Caco-2 (cell line): ENCODE data around the gene CLK3. TPM values are rescaled to one million over a fixed set of nuclear protein-coding genes. Genes with fewer than 3 reads are reported as not detected.
"Not testable (repeated sequence)": the region's sequence is repeated elsewhere in the genome, so short reads cannot be mapped to it uniquely, and the experiment has no call there.

Experiments used
- BruUV-seq: library from RNA; stranded (reverse); fragments of 400-500 nt; replicated peaks from 2 replicates; lab custom pipeline; 2021; lab: Mats Ljungman, UMichigan
- CTCF ChIA-PET: fragments of 300-600 bp; sonication (Branson Sonifier 250); formaldehyde crosslinking; loops from one replicate; lab custom pipeline; 2022; ENCODE audit warnings: antibody characterized with exemption; lab: Charles Lee
- POLR2A ChIA-PET: fragments of 300-600 bp; sonication (Branson Sonifier 250); formaldehyde crosslinking; loops from one replicate; lab custom pipeline; 2022; ENCODE audit warnings: antibody characterized with exemption; lab: Charles Lee
- DNase-seq, 2 experiments: peaks; one replicate each; pipeline versions ENCODE4 v3.0.0 to v3.0.0-alpha.2; 2020 to 2022
- H3K27me3 ChIP-seq: replicated peaks from 2 replicates; pipeline ENCODE4 v1.6.0; 2011; ENCODE audit warnings: low read length; ENCODE audit not compliant: control insufficient read depth, insufficient read depth
- H3K36me3 ChIP-seq: 2 replicates; pipeline ENCODE4 v1.5.1; 2011; ENCODE audit warnings: low read length; ENCODE audit not compliant: control insufficient read depth, insufficient read depth
- H3K4me1 ChIP-seq: fragments of 250-450 bp; sonication (Bioruptor Pico); 2 replicates; pipeline ENCODE4 v1.5.1; 2020; ENCODE audit warnings: mild to moderate bottlenecking
- H3K4me3 ChIP-seq: 2 replicates; pipeline ENCODE4 v1.5.1; 2011; ENCODE audit warnings: low read depth, mild to moderate bottlenecking, control low read depth, low read length
- H3K9me3 ChIP-seq: fragments of 250-450 bp; sonication (Bioruptor Pico); 2 replicates; pipeline ENCODE4 v1.5.1; 2020; ENCODE audit warnings: mild to moderate bottlenecking, moderate library complexity
- H3K27ac Mint-ChIP-seq: one replicate; pipeline ENCODE4 v1.8.0; 2022; ENCODE audit warnings: mixed read lengths; ENCODE audit not compliant: unreplicated experiment
- H3K27me3 Mint-ChIP-seq: one replicate; pipeline ENCODE4 v1.8.0; 2022; ENCODE audit warnings: mixed read lengths; ENCODE audit not compliant: insufficient read depth, unreplicated experiment
- H3K36me3 Mint-ChIP-seq: one replicate; pipeline ENCODE4 v1.8.0; 2022; ENCODE audit warnings: mild to moderate bottlenecking, mixed read lengths; ENCODE audit not compliant: insufficient read depth, unreplicated experiment
- H3K4me1 Mint-ChIP-seq: one replicate; pipeline ENCODE4 v1.8.0; 2022; ENCODE audit warnings: low read depth, mixed read lengths; ENCODE audit not compliant: unreplicated experiment
- H3K4me3 Mint-ChIP-seq: one replicate; pipeline ENCODE4 v1.8.0; 2022; ENCODE audit warnings: mild to moderate bottlenecking, moderate library complexity, mixed read lengths; ENCODE audit not compliant: unreplicated experiment
- H3K9me3 Mint-ChIP-seq: one replicate; pipeline ENCODE4 v1.8.0; 2022; ENCODE audit warnings: mixed read lengths; ENCODE audit not compliant: unreplicated experiment
- CTCF ChIP-seq, 2 experiments: fragments of 200-600 bp in 1 of 2; IDR thresholded peaks; 1 replicate in 1 of 2; 2 replicates in 1 of 2; pipeline versions ENCODE4 v1.5.1 to v1.8.0; 2011 to 2022; ENCODE audit warnings: antibody characterized with exemption in 1 of 2, control low read depth in 1 of 2, inconsistent platforms in 1 of 2, low read depth in 1 of 2, low read length in 1 of 2, mild to moderate bottlenecking in 1 of 2, moderate library complexity in 1 of 2; ENCODE audit not compliant: insufficient read depth in 1 of 2, severe bottlenecking in 1 of 2, unreplicated experiment in 1 of 2
- intact Hi-C: fragments of 100-400 bp; cut with micrococcal nuclease; formaldehyde crosslinking; loops from one replicate; pipeline ENCODE4 v1.10.0; 2022; ENCODE audit not compliant: unreplicated experiment
- total RNA-seq: library from RNA; stranded (reverse); gene quantifications from 2 replicates; pipeline ENCODE4 v1.2.3, GENCODE V29; 2022

Gene CLK3
- total RNA-seq, 1 experiment from 2014 or later: 54.5 TPM

GRCh38 chr15:74628199-74628598 is 12.6 kb downstream of the CLK3 start:
- Histone ChIP-seq H3K36me3 (peaks cover 12% of the 10 kb centered on the region), H3K4me1 (no peaks in the 10 kb centered on the region), H3K4me3 (no peak overlapping the region), H3K9me3 (no peaks in the 10 kb centered on the region), H3K27me3 (no peaks in the 10 kb centered on the region)
- peak overlapping the region; percentile 72 for H3K27ac Mint-ChIP-seq
- intact Hi-C loops: no loop called here
- no TSS peak for BruUV-seq
- peaks cover 96% of the 10 kb centered on the region for H3K36me3 Mint-ChIP-seq
- DNase-seq: no peak
- H3K27me3 Mint-ChIP-seq: no peaks in the 10 kb centered on the region
- H3K4me3 Mint-ChIP-seq: no peak overlapping the region
- ChIA-PET CTCF (interaction anchor here (0.6 to 1.5 kb wide), 2 partner anchors 12 to 322 kb away, joined by 3 to 4 read pairs; partner anchors contain the start of gene CLK3), POLR2A (no interaction called here)
- H3K9me3 Mint-ChIP-seq: no peaks in the 10 kb centered on the region
- TF ChIP-seq CTCF (IDR thresholded peaks at IDR 0.05; ENCODE audit: insufficient read depth in 1 of 2, low read depth in 1 of 2, low read length in 1 of 2, severe bottlenecking in 1 of 2, unreplicated experiment in 1 of 2): no peak
- peaks cover 11% of the 10 kb centered on the region for H3K4me1 Mint-ChIP-seq

- H3K4me3 ChIP-seq: no peak overlapping the region
- no peaks in the 10 kb centered on the region for H3K4me1 ChIP-seq
- no peaks in the 10 kb centered on the region for H3K9me3 Mint-ChIP-seq
- H3K4me1 Mint-ChIP-seq: peaks cover 11% of the 10 kb centered on the region
- no peaks in the 10 kb centered on the region for H3K9me3 ChIP-seq
- H3K4me3 Mint-ChIP-seq: no peak overlapping the region
- ChIA-PET POLR2A (no interaction called here), CTCF (interaction anchor here (0.6 to 1.5 kb wide), 2 partner anchors 13 to 321 kb away, joined by 3 to 4 read pairs; partner anchors contain the start of gene CLK3)
- H3K27me3 Mint-ChIP-seq: no peaks in the 10 kb centered on the region
- H3K27me3 ChIP-seq: no peaks in the 10 kb centered on the region
- BruUV-seq: no TSS peak
- intact Hi-C loops: no loop called here
- no peak for TF ChIP-seq CTCF (IDR thresholded peaks at IDR 0.05; ENCODE audit: insufficient read depth in 1 of 2, low read depth in 1 of 2, low read length in 1 of 2, severe bottlenecking in 1 of 2, unreplicated experiment in 1 of 2)
- DNase-seq: no peak
- peaks cover 89% of the 10 kb centered on the region for H3K36me3 Mint-ChIP-seq
- peak overlapping the region; percentile 72 for H3K27ac Mint-ChIP-seq
- H3K36me3 ChIP-seq: peaks cover 12% of the 10 kb centered on the region
Measured at GRCh38 chr15:74628949-74629348, 13.3 kb downstream of the CLK3 start.

GRCh38 chr15:74629696-74630095 is 14.1 kb downstream of the CLK3 start:
- H3K4me3 Mint-ChIP-seq, BruUV-seq, H3K4me1 ChIP-seq, H3K9me3 ChIP-seq, H3K4me3 ChIP-seq, H3K27ac Mint-ChIP-seq, intact Hi-C loops, POLR2A ChIA-PET, H3K9me3 Mint-ChIP-seq, DNase-seq, H3K27me3 ChIP-seq, H3K27me3 Mint-ChIP-seq: not testable (repeated sequence)
- H3K36me3 Mint-ChIP-seq: peaks cover 83% of the 10 kb centered on the region
- CTCF ChIA-PET: interaction anchor here (0.6 to 8.2 kb wide), 3 partner anchors 14 to 338 kb away, joined by 3 to 211 read pairs (median 5); partner anchors contain the start of gene CLK3
- H3K36me3 ChIP-seq: peaks cover 12% of the 10 kb centered on the region
- H3K4me1 Mint-ChIP-seq: peaks cover 11% of the 10 kb centered on the region
